Measurements from ENCODE around the gene C19orf25. TPM values are rescaled to one million over a fixed set of nuclear protein-coding genes. Genes with fewer than 3 reads are reported as not detected.

Gene C19orf25
- total and polyA plus RNA-seq, 2 of the 13 experiments (the other 11 are each of a cell fraction or from before 2014, with no cell fraction given): 14.2 to 32.4 TPM

GRCh38 chr19:1423436-1424191 is 55.4 kb downstream of the C19orf25 start (continued):
- TF ChIP-seq ZNF574 (CRISPR knock-in tag; IDR thresholded peaks at IDR 0.05) (no peak), SYNCRIP (IDR thresholded peaks at IDR 0.05; ENCODE audit: insufficient read depth, low read depth, low read length) (no peak), IRF1 (CRISPR knock-in tag; IDR thresholded peaks at IDR 0.05; ENCODE audit: low read depth) (no peak), PCBP1 (IDR thresholded peaks at IDR 0.05; ENCODE audit: borderline replicate concordance, low read depth, low read length) (no peak), ATF2 (CRISPR knock-in tag; IDR thresholded peaks at IDR 0.05) (no peak), ZNF615 (CRISPR knock-in tag; IDR thresholded peaks at IDR 0.05; ENCODE audit: borderline replicate concordance) (no peak), SNAI1 (CRISPR knock-in tag; IDR thresholded peaks at IDR 0.05; ENCODE audit: borderline replicate concordance) (no peak; the same call in 1 of the 2 replicates), MATR3 (CRISPR knock-in tag; IDR thresholded peaks at IDR 0.05) (no peak), U2AF1 (optimal IDR thresholded peaks at IDR 0.05; ENCODE audit: low read depth, low read length) (no peak), ZNF784 (CRISPR knock-in tag; IDR thresholded peaks at IDR 0.05; ENCODE audit: borderline replicate concordance) (no peak; the same call in 1 of the 2 replicates), ZNF749 (CRISPR knock-in tag; IDR thresholded peaks at IDR 0.05; ENCODE audit: borderline replicate concordance) (no peak), ZBTB38 (CRISPR knock-in tag; IDR thresholded peaks at IDR 0.05) (peak; percentile 98), ZNF30 (CRISPR knock-in tag; IDR thresholded peaks at IDR 0.05) (no peak), ZFP36 (IDR thresholded peaks at IDR 0.05; ENCODE audit: borderline replicate concordance, low read depth, low read length, partially characterized antibody) (no peak), HMGXB4 (CRISPR knock-in tag; IDR thresholded peaks at IDR 0.05; ENCODE audit: borderline replicate concordance in 1 of 2, low read depth in 1 of 2) (0 out of 4 replicates have a peak, but pooled peaks of 1 of the 2 experiments have one; percentile 3), HBP1 (CRISPR knock-in tag; IDR thresholded peaks at IDR 0.05; ENCODE audit: low read depth) (no peak), ZNF572 (CRISPR knock-in tag; IDR thresholded peaks at IDR 0.05) (no peak), RBM22 (optimal IDR thresholded peaks at IDR 0.05; ENCODE audit: low read length) (peak; percentile 3), TP53 (CRISPR knock-in tag; conservative IDR thresholded peaks at IDR 0.05) (no peak)
